HL-60 (cell line): ENCODE data around the gene BMPR2.

Experiments used
- DNase-seq, 2 experiments: peaks; one replicate each; pipeline ENCODE4 v3.0.0-alpha.2; 2010 to 2020; ENCODE audit warnings: low read depth in 1 of 2, low spot score in 1 of 2
- H3K27ac ChIP-seq: fragments of 250-450 bp; sonication (Bioruptor Pico); replicated peaks from 2 replicates; pipeline ENCODE4 v1.5.1; 2020; ENCODE audit warnings: mild to moderate bottlenecking, moderate library complexity
- H3K27me3 ChIP-seq: fragments of 250-450 bp; sonication (Bioruptor Pico); 2 replicates; pipeline ENCODE4 v1.5.1; 2021; ENCODE audit warnings: mild to moderate bottlenecking, moderate library complexity; ENCODE audit not compliant: insufficient read depth, poor library complexity, severe bottlenecking
- H3K4me3 ChIP-seq: replicated peaks from 2 replicates; pipeline ENCODE4 v1.5.1; 2011; ENCODE audit warnings: mild to moderate bottlenecking, control low read depth, low read length; ENCODE audit not compliant: insufficient read depth
- GABPA ChIP-seq: IDR thresholded peaks from 2 replicates; pipeline ENCODE4 v1.6.1; 2012; ENCODE audit warnings: low read depth
- POLR2AphosphoS5 ChIP-seq: IDR thresholded peaks from 2 replicates; pipeline ENCODE4 v1.6.1; 2012; ENCODE audit warnings: low read depth
- SPI1 ChIP-seq: IDR thresholded peaks from 2 replicates; pipeline ENCODE4 v1.6.1; 2012; ENCODE audit warnings: low read depth, mild to moderate bottlenecking, borderline replicate concordance
- long read RNA-seq: library from polyadenylated mRNA; unstranded; transcript quantifications from one replicate; pipeline ENCODE4 v2.0.0, GENCODE V29; 2020
- TF ChIP-seq, protein P1 (sequence below): IDR thresholded peaks from one replicate; pipeline ENCODE4 v1.5.1; 2011; ENCODE audit warnings: low read length, control low read depth, inconsistent platforms; ENCODE audit not compliant: insufficient read depth
- TF ChIP-seq, protein P2 (sequence below): IDR thresholded peaks from 2 replicates; pipeline ENCODE4 v1.6.1; 2012; ENCODE audit warnings: low read depth; ENCODE audit not compliant: insufficient replicate concordance

BMPR2 gene
- long read RNA-seq, full-length matches to known transcripts: 1 of 3 reads
- long read RNA-seq, partial matches to known transcripts: 1 of 3 reads
- long read RNA-seq, other reads (novel, unspliced or antisense): 1 of 3 reads

DNA sequence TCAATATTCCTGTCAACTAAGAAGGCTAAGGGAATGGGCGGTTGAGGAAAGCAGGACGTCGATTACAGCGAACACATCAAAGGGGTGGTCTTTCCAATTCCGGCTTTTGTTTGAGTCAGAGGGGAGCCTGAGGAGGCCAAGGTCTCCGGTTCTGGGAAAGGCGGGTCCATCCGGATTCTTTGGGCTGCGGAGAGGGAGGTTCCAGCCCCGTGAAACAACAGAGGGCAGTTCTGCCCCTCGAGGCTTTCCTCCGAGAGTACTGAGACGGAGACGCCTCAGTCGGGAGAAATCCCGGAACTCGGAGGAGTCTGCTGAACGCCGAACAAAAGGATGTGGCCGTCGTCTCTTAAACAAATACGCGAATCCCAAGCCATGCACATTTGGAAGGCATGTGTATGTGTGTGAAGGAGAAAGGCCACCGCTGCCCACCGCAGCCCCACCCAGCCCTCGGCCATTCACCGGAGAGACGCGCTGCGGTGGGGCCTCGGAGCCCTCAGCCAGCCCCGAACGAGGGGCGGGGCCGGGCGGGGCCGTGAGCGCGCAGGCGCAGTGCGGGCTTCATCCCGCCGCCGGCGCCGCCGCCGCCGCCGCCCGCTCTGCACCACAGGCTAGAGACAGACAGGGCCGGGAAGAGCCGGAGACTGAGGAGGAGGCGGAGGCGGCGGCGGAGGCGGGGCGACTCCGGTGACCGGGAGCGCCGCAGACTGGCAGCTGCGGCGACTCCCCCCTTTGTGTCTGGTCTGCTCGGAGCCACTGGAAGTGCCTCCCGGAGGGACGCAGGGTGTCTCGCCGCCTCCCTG is at the start of gene BMPR2:
BMPR2 (plus strand) TSS at position 719 of the 800 bp plus-strand sequence. CDS start 1,148 bp downstream, outside the sequence.
- Histone ChIP-seq H3K4me3 (peak within 1 kb of the TSS; percentile 90), H3K27ac (peak within 1 kb of the TSS; percentile 24; the same call in 1 of the 2 replicates), H3K27me3 (peaks cover 8% of the 10 kb centered on the region)
- TF ChIP-seq, protein P1, sequence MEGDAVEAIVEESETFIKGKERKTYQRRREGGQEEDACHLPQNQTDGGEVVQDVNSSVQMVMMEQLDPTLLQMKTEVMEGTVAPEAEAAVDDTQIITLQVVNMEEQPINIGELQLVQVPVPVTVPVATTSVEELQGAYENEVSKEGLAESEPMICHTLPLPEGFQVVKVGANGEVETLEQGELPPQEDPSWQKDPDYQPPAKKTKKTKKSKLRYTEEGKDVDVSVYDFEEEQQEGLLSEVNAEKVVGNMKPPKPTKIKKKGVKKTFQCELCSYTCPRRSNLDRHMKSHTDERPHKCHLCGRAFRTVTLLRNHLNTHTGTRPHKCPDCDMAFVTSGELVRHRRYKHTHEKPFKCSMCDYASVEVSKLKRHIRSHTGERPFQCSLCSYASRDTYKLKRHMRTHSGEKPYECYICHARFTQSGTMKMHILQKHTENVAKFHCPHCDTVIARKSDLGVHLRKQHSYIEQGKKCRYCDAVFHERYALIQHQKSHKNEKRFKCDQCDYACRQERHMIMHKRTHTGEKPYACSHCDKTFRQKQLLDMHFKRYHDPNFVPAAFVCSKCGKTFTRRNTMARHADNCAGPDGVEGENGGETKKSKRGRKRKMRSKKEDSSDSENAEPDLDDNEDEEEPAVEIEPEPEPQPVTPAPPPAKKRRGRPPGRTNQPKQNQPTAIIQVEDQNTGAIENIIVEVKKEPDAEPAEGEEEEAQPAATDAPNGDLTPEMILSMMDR: no peak
- peak; percentile 67; the same call in 1 of the 2 replicates for TF ChIP-seq POLR2AphosphoS5
- peak; percentile 45 to 69 for DNase-seq

DNA sequence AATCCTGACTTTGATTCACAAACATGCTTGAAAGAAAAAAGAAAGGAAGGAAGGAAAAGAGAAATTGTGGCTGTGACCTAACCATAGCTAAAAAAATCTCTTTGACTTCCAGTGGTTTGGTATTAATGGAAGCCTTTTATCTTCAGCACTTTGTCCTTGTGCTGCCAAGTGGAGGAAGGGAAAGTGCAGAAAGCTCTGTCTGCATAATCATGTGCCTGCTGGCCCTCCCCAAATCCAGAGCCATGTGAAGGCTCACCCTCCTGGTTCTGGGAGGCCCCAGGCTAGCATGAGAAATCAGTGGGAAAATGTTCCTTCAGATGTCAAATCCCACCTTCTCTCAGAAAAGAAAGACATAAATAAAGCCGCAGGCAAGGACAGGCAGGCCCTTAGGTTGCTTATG is 48.3 kb upstream of the BMPR2 start:
- DNase-seq: no peak
- no peaks in the 10 kb centered on the region for H3K27me3 ChIP-seq
- no peak overlapping the region for H3K27ac ChIP-seq
- no peak overlapping the region for H3K4me3 ChIP-seq
- TF ChIP-seq POLR2AphosphoS5: no peak
- TF ChIP-seq, protein P1: no peak

DNA sequence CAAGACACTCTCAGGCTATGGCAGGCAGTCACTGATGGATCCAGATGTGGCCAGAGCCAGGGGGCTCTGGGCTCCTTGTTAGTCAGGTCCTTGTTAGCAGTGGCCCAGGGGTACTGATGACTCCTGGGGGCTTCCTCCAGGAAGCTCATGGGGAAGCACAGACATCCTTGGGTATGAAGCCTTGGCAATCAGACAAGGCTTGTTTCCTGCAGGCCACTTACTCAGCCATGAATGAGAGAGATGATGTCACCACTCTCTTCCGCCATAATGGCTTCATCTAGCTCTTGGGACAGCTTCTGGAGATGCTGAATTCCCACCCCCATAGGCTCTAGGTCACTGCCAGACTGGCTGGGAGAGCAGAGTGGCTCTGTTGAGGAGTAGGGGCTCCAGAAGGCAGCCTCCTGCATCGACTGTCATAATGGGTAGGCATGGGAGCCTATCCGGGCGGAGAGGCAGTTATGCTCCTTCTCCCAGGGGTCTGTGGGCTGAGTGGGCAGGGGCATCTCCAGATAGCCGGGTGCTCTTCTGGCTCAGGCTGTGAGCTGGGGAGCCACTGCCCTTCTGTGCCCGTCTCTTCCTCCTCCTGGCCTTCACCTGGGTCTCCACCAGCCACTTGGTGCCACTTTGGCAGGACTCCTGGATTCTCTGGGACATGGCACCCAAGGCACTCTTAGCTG is 40.2 kb upstream of the BMPR2 start:
- H3K27ac ChIP-seq: no peak overlapping the region
- H3K27me3 ChIP-seq: no peaks in the 10 kb centered on the region
- H3K4me3 ChIP-seq: no peak overlapping the region
- TF ChIP-seq SPI1: no peak
- TF ChIP-seq, protein P2, sequence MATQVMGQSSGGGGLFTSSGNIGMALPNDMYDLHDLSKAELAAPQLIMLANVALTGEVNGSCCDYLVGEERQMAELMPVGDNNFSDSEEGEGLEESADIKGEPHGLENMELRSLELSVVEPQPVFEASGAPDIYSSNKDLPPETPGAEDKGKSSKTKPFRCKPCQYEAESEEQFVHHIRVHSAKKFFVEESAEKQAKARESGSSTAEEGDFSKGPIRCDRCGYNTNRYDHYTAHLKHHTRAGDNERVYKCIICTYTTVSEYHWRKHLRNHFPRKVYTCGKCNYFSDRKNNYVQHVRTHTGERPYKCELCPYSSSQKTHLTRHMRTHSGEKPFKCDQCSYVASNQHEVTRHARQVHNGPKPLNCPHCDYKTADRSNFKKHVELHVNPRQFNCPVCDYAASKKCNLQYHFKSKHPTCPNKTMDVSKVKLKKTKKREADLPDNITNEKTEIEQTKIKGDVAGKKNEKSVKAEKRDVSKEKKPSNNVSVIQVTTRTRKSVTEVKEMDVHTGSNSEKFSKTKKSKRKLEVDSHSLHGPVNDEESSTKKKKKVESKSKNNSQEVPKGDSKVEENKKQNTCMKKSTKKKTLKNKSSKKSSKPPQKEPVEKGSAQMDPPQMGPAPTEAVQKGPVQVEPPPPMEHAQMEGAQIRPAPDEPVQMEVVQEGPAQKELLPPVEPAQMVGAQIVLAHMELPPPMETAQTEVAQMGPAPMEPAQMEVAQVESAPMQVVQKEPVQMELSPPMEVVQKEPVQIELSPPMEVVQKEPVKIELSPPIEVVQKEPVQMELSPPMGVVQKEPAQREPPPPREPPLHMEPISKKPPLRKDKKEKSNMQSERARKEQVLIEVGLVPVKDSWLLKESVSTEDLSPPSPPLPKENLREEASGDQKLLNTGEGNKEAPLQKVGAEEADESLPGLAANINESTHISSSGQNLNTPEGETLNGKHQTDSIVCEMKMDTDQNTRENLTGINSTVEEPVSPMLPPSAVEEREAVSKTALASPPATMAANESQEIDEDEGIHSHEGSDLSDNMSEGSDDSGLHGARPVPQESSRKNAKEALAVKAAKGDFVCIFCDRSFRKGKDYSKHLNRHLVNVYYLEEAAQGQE: no peak
- TF ChIP-seq, protein P1: no peak
- no peak for TF ChIP-seq GABPA
- TF ChIP-seq POLR2AphosphoS5: no peak
- DNase-seq: no peak

DNA sequence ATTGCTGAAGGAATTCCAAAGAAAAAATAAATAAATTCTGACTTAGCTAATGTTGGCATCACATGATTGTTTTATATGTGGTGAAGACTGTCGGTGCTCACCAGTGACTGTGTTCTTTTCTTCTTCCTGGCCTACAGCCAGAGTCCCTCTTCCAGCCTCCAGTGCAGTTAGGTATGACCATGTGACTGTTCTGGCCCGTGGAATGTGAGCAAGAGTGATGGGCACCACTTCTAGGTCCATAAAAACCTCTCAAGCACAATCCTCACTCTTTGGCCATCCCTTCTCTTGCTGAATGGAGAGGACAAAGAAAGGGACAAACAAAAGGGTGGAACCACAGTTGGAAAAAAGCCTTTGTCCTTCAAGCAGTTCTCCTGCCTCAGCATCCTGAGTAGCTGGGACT is 39.0 kb upstream of the BMPR2 start:
- Histone ChIP-seq H3K27me3 (no peaks in the 10 kb centered on the region), H3K27ac (no peak overlapping the region), H3K4me3 (no peak overlapping the region)
- no peak for TF ChIP-seq GABPA
- DNase-seq: no peak

DNA sequence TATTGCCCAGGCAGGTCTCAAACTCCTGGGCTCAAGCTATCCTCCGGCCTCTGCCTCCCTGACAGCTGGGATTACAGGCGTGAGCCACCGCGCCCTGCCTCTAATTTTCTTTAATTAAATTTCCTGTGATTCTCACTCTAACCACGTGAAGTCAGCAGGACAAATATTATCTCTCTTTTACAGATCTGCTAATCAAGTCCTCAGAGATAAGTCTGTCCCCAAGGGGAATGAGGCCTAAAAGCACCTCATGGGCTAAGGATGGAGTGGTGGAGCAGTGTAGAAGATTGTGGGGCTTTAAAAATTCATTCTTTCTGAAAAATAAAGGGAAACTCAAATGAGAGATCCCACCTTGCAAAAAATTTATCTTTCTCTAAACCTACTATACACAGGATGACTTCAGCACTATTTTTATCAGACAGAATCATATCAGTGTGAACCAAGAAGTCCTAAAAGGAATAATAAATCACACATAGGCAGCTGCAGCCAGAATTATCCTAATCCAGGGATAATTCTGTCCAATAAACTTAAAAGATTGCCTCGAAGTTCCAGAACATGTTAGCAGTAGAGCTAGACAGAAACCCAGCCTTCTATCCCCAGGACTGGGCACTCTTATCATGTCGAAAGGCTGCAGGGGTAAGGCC is 38.3 kb upstream of the BMPR2 start:
- H3K27ac ChIP-seq: no peak overlapping the region
- no peak overlapping the region for H3K4me3 ChIP-seq
- DNase-seq: no peak
- H3K27me3 ChIP-seq: no peaks in the 10 kb centered on the region
- TF ChIP-seq, protein P1: no peak
- TF ChIP-seq SPI1 (no peak), POLR2AphosphoS5 (no peak), GABPA (no peak)
- TF ChIP-seq, protein P2: no peak
